ENCODE measurements around the gene PHACTR2.
"Not testable (repeated sequence)": the region's sequence is repeated elsewhere in the genome, so short reads cannot be mapped to it uniquely, and the experiment has no call there.

PHACTR2 gene

DNA sequence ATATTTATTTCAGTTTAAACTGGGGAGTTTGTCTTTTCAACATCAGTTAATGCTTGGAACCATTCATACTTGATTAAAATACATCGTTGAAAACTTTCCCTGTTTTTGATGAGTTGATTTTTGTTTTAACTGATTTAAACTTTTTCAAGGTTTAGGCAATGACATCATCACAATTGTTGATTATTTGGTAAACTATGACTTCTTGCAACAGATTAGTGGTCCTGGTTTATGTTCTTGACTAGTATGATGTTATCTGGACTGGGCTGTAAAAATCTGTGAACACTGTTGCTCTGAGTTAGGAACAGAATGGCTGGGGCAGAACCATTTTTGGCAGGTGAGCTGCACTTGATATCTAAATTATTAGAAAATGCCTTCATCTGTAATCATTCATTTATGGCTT, 186.5 kb downstream of the PHACTR2 start, which contains the start of gene ZC2HC1B:
TSS of gene ZC2HC1B (plus strand) at position 241 of the 400 bp plus-strand sequence. CDS start at position 307, 66 bp downstream.
- intact Hi-C loops (cut with DNase I; ENCODE audit: low total_unique reads), result no loop called here
- H3K27ac ChIP-seq, result no peak within 1 kb of the TSS
- no peak for DNase-seq
- no peaks in the 10 kb centered on the region for H3K9me3 ChIP-seq
- peaks cover 55 to 70% (median 57%) of the 10 kb centered on the region in 3 donors for H3K36me3 ChIP-seq
- H3K4me3 ChIP-seq, result no peak within 1 kb of the TSS
- no peaks in the 10 kb centered on the region for H3K4me1 ChIP-seq
- no peaks in the 10 kb centered on the region for H3K27me3 ChIP-seq
- TF ChIP-seq, protein P1, sequence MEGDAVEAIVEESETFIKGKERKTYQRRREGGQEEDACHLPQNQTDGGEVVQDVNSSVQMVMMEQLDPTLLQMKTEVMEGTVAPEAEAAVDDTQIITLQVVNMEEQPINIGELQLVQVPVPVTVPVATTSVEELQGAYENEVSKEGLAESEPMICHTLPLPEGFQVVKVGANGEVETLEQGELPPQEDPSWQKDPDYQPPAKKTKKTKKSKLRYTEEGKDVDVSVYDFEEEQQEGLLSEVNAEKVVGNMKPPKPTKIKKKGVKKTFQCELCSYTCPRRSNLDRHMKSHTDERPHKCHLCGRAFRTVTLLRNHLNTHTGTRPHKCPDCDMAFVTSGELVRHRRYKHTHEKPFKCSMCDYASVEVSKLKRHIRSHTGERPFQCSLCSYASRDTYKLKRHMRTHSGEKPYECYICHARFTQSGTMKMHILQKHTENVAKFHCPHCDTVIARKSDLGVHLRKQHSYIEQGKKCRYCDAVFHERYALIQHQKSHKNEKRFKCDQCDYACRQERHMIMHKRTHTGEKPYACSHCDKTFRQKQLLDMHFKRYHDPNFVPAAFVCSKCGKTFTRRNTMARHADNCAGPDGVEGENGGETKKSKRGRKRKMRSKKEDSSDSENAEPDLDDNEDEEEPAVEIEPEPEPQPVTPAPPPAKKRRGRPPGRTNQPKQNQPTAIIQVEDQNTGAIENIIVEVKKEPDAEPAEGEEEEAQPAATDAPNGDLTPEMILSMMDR (IDR thresholded peaks at IDR 0.05), result no peak

DNA sequence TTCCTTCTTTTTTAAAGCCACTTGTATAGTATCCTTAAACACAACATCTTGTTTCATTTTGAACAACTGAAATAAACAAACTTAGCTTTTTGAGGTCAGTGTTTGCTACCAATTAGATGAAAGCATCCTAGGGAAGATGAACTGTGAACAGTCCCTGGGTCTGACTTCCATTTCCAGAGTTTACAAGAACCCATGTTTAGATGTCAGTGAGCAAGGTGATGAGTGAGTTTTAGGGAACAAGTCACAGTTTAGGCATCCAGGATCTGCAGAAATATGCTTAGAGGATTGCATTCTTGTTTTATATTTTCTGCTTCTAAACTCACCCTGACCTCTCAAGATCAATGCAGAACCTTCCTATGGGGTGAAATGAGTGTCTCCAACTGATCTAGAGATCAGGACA, 189.5 kb downstream of the PHACTR2 start:
- intact Hi-C loops (cut with DNase I; ENCODE audit: low total_unique reads), result no loop called here
- no peaks in the 10 kb centered on the region for H3K9me3 ChIP-seq
- DNase-seq, result no peak
- H3K36me3 ChIP-seq, result peaks cover 27 to 40% (median 28%) of the 10 kb centered on the region in 3 donors
- H3K27ac ChIP-seq, result no peak overlapping the region
- TF ChIP-seq, protein P1 (IDR thresholded peaks at IDR 0.05), result no peak
- no peaks in the 10 kb centered on the region for H3K4me1 ChIP-seq
- H3K27me3 ChIP-seq, result no peaks in the 10 kb centered on the region
- no peak overlapping the region for H3K4me3 ChIP-seq

GRCh38 chr6:143868808-143869207, 191.0 kb downstream of the PHACTR2 start:
- H3K36me3 ChIP-seq, result peaks cover 11 to 24% (median 12%) of the 10 kb centered on the region in 3 donors
- DNase-seq; intact Hi-C loops (cut with DNase I; ENCODE audit: low total_unique reads); H3K4me3 ChIP-seq; H3K9me3 ChIP-seq; H3K4me1 ChIP-seq; H3K27ac ChIP-seq; H3K27me3 ChIP-seq: not testable (repeated sequence)

GRCh38 chr6:143871202-143871730, 193.5 kb downstream of the PHACTR2 start:
- DNase-seq; H3K27me3 ChIP-seq; H3K4me1 ChIP-seq; intact Hi-C loops (cut with DNase I; ENCODE audit: low total_unique reads); H3K9me3 ChIP-seq; H3K36me3 ChIP-seq; H3K27ac ChIP-seq; H3K4me3 ChIP-seq: not testable (repeated sequence)

DNA sequence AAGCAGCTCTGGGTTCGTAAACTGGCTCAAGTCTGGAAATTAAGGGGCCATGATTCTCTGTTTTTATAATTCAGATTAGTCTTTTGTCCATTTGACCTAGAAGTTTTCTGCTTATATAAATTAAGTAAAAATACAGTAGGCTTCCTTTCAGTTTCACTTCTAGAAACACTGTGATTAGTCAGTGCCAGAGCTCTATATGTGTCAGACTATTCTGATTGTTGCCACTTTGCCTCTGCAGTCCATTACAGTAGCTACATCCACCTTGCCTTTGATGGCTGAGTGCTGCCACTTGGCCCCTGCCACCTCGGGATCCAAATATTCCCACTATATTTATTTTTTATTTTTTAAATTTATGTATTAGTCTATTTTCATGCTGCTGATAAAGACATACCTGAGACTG, 194.4 kb downstream of the PHACTR2 start:
- H3K4me1 ChIP-seq, result no peaks in the 10 kb centered on the region
- no peaks in the 10 kb centered on the region for H3K36me3 ChIP-seq
- H3K9me3 ChIP-seq, result peaks cover 0 to 10% (median 0%) of the 10 kb centered on the region in 3 donors
- H3K27me3 ChIP-seq, result no peaks in the 10 kb centered on the region
- no peak for DNase-seq
- H3K27ac ChIP-seq, result no peak overlapping the region
- intact Hi-C loops (cut with DNase I; ENCODE audit: low total_unique reads), result no loop called here
- TF ChIP-seq, protein P1 (IDR thresholded peaks at IDR 0.05), result no peak
- H3K4me3 ChIP-seq, result no peak overlapping the region

GRCh38 chr6:143873600-143873999, 195.8 kb downstream of the PHACTR2 start:
- H3K27me3 ChIP-seq; DNase-seq; H3K4me1 ChIP-seq; H3K27ac ChIP-seq; intact Hi-C loops (cut with DNase I; ENCODE audit: low total_unique reads); H3K36me3 ChIP-seq; H3K4me3 ChIP-seq: not testable (repeated sequence)
- peaks cover 0 to 11% (median 0%) of the 10 kb centered on the region in 3 donors for H3K9me3 ChIP-seq

- H3K4me1 ChIP-seq; H3K4me3 ChIP-seq; H3K36me3 ChIP-seq; intact Hi-C loops (cut with DNase I; ENCODE audit: low total_unique reads); H3K27ac ChIP-seq; DNase-seq; H3K27me3 ChIP-seq: not testable (repeated sequence)
- peaks cover 0 to 15% (median 0%) of the 10 kb centered on the region in 3 donors for H3K9me3 ChIP-seq
Measured at GRCh38 chr6:143874503-143874902, 196.7 kb downstream of the PHACTR2 start.
